GM19238 (cell line): ENCODE results near the gene RGS21.

ENCODE experiments used
- DNase-seq: peaks from one replicate; pipeline ENCODE4 v3.0.0; 2011; ENCODE audit warnings: low spot score; ENCODE audit not compliant: insufficient read length

RGS21 gene

GRCh38 chr1:192378878-192379277 lies 62.1 kb downstream of the RGS21 start:
- DNase-seq: no peak

- DNase-seq: no peak
Measured at GRCh38 chr1:192379554-192379953, 62.8 kb downstream of the RGS21 start.

GRCh38 chr1:192382758-192383157 lies 66.0 kb downstream of the RGS21 start:
- DNase-seq: no peak

GRCh38 chr1:192386051-192386650 lies 69.4 kb downstream of the RGS21 start:
- DNase-seq: no peak

GRCh38 chr1:192395211-192395610 lies 78.4 kb downstream of the RGS21 start:
- no peak for DNase-seq

- DNase-seq: no peak
Measured at GRCh38 chr1:192395895-192396294, 79.1 kb downstream of the RGS21 start.

GRCh38 chr1:192399161-192399560 lies 82.4 kb downstream of the RGS21 start:
- DNase-seq: no peak

- DNase-seq: no peak
Measured at GRCh38 chr1:192401825-192402224, 85.0 kb downstream of the RGS21 start.

- no peak for DNase-seq
Measured at GRCh38 chr1:192402571-192402970, 85.8 kb downstream of the RGS21 start.

- no peak for DNase-seq
Measured at GRCh38 chr1:192407206-192407605, 90.4 kb downstream of the RGS21 start.
